Fibroblast of villous mesenchyme (primary cell): ENCODE data around the gene VAV3. TPM values are rescaled to one million over a fixed set of nuclear protein-coding genes. Genes with fewer than 3 reads are reported as not detected.

ENCODE experiments used
- DNase-seq: peaks from one replicate; pipeline ENCODE4 v3.0.0-alpha.2; 2010; ENCODE audit warnings: low read depth
- H3K4me3 ChIP-seq: 2 replicates; pipeline ENCODE4 v1.5.1; 2011; ENCODE audit warnings: low read depth, mild to moderate bottlenecking, low read length
- total RNA-seq: library from RNA; depleted of rRNA; stranded (reverse); fragments of >200 nt; gene quantifications from 2 replicates; pipeline ENCODE4 v1.2.3, GENCODE V29; 2012
- TF ChIP-seq, protein P1 (sequence below): IDR thresholded peaks from 2 replicates; pipeline ENCODE4 v1.5.1; 2012; ENCODE audit warnings: low read depth, mild to moderate bottlenecking, low read length; ENCODE audit not compliant: insufficient read depth

VAV3 gene
- total RNA-seq, 1 donor, result 0.43 TPM

DNA sequence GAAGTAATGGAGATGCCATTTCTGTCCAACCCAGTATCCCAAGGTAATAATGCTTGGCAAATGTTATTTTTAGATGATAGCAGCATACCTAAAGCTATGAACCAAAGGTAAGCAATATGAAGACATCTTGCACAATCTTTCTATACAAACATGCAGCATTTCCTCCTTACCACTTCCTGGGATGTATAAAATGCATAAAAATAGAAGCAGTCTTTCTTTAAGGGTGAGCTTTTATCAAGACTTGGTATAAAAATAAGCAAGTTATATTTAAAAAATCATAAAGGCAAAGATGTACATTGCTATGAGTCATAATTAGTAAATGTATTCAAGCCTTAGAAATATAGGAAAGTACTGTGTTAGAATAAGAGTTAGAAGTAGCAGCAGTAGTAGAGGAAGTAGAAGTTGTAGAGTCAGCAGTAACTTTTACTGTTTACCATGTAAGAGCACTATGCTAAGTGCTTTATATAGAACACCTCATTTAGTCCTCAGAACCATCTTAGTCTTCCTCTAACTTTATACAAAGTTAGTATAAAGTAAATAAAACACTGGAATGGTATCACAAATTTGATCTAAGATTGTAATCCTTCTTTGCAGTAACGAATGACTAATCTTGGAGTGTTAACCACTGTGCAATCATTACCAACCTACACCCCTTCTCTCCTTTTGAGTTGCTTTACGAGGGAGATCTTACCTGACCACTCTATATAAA is 371.3 kb downstream of the VAV3 start:
- no peak for DNase-seq

DNA sequence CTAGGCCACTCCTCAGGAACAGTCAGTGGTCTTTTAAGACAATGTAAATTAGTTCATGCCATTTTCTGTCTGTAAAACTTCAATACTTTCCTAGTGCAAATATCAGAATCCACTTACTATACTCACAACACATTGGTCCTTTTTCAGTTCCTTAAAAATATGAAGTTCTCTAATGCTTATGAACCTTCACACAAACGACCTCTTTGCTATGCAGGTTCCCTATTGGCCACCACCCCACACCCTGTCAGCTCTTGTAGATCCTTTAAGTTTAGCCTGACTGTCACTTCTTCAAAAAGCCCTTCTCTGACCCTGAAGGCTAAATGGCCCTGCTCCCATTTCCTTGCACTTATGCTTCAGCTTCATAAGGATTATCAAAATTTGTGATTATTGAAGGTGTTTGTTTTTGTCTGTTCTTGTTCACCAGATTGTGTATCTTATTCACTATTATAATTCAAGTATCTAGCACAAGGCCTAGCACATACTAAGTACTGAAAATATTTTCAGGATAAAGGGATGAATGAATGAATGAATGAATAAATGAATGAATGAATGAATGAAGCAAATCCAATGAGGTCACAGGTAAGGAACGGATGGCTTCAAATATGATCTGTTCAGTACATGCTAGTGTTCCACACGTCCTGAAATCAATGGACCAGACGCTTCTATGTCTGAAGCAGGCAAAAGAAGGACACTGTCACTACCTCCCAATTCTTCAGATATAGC is 373.9 kb downstream of the VAV3 start:
- TF ChIP-seq, protein P1, sequence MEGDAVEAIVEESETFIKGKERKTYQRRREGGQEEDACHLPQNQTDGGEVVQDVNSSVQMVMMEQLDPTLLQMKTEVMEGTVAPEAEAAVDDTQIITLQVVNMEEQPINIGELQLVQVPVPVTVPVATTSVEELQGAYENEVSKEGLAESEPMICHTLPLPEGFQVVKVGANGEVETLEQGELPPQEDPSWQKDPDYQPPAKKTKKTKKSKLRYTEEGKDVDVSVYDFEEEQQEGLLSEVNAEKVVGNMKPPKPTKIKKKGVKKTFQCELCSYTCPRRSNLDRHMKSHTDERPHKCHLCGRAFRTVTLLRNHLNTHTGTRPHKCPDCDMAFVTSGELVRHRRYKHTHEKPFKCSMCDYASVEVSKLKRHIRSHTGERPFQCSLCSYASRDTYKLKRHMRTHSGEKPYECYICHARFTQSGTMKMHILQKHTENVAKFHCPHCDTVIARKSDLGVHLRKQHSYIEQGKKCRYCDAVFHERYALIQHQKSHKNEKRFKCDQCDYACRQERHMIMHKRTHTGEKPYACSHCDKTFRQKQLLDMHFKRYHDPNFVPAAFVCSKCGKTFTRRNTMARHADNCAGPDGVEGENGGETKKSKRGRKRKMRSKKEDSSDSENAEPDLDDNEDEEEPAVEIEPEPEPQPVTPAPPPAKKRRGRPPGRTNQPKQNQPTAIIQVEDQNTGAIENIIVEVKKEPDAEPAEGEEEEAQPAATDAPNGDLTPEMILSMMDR, result no peak
- no peak for DNase-seq
- H3K4me3 ChIP-seq, result no peak overlapping the region

More for the DNA sequence above, 371.3 kb downstream of the VAV3 start:
- TF ChIP-seq, protein P1, result no peak
- no peak overlapping the region for H3K4me3 ChIP-seq

DNA sequence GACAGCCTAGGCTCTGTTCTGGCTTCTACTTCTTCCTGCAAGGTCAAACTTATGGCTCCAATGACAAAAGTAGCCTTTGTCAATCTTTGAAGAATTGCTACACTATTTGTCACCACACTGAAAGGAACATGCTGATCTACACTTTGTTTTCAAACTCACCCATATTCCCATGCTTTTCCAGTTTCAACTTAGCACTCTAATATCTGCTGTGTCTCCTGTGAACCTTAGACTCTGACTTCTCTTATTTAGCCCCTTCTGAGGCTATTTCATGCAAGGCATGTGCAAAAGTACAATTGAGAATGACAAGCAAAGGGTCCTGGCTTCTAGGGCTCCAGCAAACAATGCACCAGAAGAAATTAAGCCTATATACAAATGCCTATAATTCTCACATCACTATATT is 374.9 kb downstream of the VAV3 start:
- TF ChIP-seq, protein P1, result no peak
- no peak for DNase-seq
- no peak overlapping the region for H3K4me3 ChIP-seq

DNA sequence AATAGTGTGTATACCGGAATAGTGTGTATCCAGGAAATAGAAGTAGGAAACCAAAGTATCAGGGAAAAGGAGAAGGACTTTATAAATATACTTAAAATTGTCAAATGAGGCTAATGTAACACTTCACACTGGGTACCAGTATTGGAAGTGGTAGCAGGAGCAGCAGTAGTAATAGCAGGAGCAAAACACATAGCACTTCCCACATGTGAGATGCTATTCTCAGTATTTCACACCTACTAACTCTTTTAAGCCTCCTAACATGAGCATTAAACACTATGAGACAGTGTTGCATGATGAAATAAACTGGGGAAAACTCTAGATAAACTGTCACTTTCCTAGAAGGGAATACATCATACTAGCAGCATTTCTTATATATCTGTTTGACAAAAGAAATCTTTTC is 376.7 kb downstream of the VAV3 start:
- TF ChIP-seq, protein P1, result no peak
- no peak overlapping the region for H3K4me3 ChIP-seq
- no peak for DNase-seq

DNA sequence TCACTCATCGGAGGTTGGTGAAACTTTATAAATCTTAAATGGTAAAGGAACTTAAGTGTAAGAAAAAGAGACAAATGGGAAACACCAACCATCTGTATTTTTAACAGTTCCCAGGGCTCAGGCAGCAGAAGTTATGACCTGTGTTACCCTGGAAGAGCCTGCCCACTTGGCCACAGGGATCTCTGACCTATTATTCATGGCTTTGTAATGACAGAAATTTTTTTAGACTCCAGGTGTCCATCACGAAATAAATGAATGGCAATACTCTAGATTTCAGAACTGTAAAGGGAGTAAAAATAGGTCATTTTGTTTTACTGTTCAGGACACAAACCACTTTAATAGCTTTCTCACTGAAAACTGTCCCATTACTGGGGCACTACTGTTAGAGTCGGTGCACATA is 389.8 kb downstream of the VAV3 start:
- H3K4me3 ChIP-seq, result no peak overlapping the region
- no peak for DNase-seq
- TF ChIP-seq, protein P1, result no peak

DNA sequence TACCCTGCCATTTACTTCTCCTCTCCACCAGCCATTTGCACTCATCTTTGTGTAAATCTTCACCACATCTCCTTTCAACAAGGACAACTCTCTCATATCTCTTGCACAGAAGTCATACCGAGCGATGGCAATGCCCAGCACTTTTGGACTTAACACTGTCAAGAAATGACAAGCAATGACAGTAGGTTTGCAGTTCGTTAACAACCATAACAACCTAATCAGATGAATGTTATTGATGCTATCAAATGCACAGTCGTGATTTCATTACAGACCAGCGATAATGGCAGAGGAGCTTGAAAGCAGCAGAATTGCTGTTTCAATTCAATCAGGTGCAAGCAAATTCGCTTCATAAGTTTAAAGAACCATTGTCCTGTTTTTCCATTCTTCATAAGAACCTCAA is 390.9 kb downstream of the VAV3 start:
- TF ChIP-seq, protein P1, result no peak
- DNase-seq, result no peak
- no peak overlapping the region for H3K4me3 ChIP-seq
